K562 (cell line): ENCODE measurements around the gene TADA2A. TPM values are rescaled to one million over a fixed set of nuclear protein-coding genes. Genes with fewer than 3 reads are reported as not detected.

Experiments used
- C11orf30 ChIP-seq: fragments of 450-650 bp; IDR thresholded peaks from 2 replicates; pipeline ENCODE4 v1.6.1; 2016; ENCODE audit warnings: low read depth, mild to moderate bottlenecking
- CBX5 ChIP-seq: IDR thresholded peaks from 2 replicates; pipeline ENCODE4 v1.6.1; 2014; ENCODE audit warnings: low read depth, borderline replicate concordance
- ETV6 ChIP-seq, 3 experiments: fragments of 150-350 bp in 1 of 3; sonication (generic) in 1 of 3; formaldehyde crosslinking in 1 of 3; IDR thresholded peaks; 2 replicates each; pipeline versions ENCODE4 v1.6.1 to v1.8.0; 2014 to 2022; ENCODE audit warnings: borderline replicate concordance in 2 of 3, low read depth in 2 of 3, antibody characterized with exemption in 1 of 3, low read length in 1 of 3, mild to moderate bottlenecking in 1 of 3, missing genetic modification reagents in 1 of 3
- NCOA2 ChIP-seq, 2 experiments: fragments of 450-650 bp; IDR thresholded peaks; 2 replicates each; pipeline ENCODE4 v1.6.1; 2018; ENCODE audit warnings: mild to moderate bottlenecking in 2 of 2, moderate library complexity in 1 of 2; ENCODE audit not compliant: partially characterized antibody in 2 of 2
- PHF21A ChIP-seq: fragments of 450-650 bp; IDR thresholded peaks from 2 replicates; pipeline ENCODE4 v1.6.1; 2017; ENCODE audit warnings: low read depth, borderline replicate concordance
- PRMT5 ChIP-seq: sonication (generic); formaldehyde crosslinking; IDR thresholded peaks from 2 replicates; pipeline ENCODE4 v1.5.0; 2020; ENCODE audit warnings: missing genetic modification reagents
- RBM22 ChIP-seq: fragments of 200-400 bp; formaldehyde crosslinking; IDR thresholded peaks from 2 replicates; pipeline ENCODE4 v1.6.1; 2018; ENCODE audit warnings: low read length, low read depth; ENCODE audit not compliant: poor library complexity, severe bottlenecking
- SIRT6 ChIP-seq: IDR thresholded peaks from one replicate; pipeline ENCODE4 v1.6.1; 2012; ENCODE audit warnings: low read depth, mild to moderate bottlenecking, control low read depth, inconsistent platforms, low read length, moderate library complexity
- ZC3H11A ChIP-seq: IDR thresholded peaks from 2 replicates; pipeline ENCODE4 v1.6.1; 2012; ENCODE audit warnings: low read depth, low read length, improper control_type of control experiment
- ZFP30 ChIP-seq: fragments of 250-450 bp; sonication (Bioruptor Pico); IDR thresholded peaks from 2 replicates; pipeline ENCODE4 v1.8.0; 2022; ENCODE audit warnings: moderate library complexity, mild to moderate bottlenecking, inconsistent platforms, borderline replicate concordance
- ZNF282 ChIP-seq: sonication (generic); formaldehyde crosslinking; IDR thresholded peaks from 2 replicates; pipeline ENCODE4 v1.8.1; 2023; ENCODE audit warnings: missing genetic modification reagents
- polyA plus RNA-seq, 8 experiments: library from polyadenylated mRNA; depleted of rRNA in 4 of 8; stranded (reverse) in 5 of 8; unstranded in 3 of 8; fragments of >200 nt; fragmentation: Nextera tagmentation in 2 of 8; fragmentation: Illumina TruSeq in 1 of 8; extraction: Ambion mirVana in 2 of 8; extraction: Trizol in 1 of 8; gene quantifications; 2 replicates each; pipeline versions ENCODE4 v1.2.1 to v1.2.3, GENCODE V29; 2011 to 2014; ENCODE audit warnings: inconsistent platforms in 1 of 8, missing spikeins in 1 of 8
- total RNA-seq, 7 experiments: library from RNA; depleted of rRNA in 6 of 7; stranded (reverse); fragments of >200 nt in 6 of 7; fragmentation: Illumina TruSeq in 2 of 7; extraction: Trizol in 2 of 7; gene quantifications; 2 replicates each; pipeline versions ENCODE4 v1.2.1 to v1.2.3, GENCODE V29; 2011 to 2021; ENCODE audit warnings: low replicate concordance in 1 of 7
- TF ChIP-seq, protein P1 (sequence below), 2 experiments: fragments of 450-650 bp; formaldehyde crosslinking in 1 of 2; IDR thresholded peaks; 2 replicates each; pipeline versions ENCODE4 v1.4.0 to v1.6.1; 2014 to 2020; ENCODE audit warnings: mild to moderate bottlenecking in 2 of 2, borderline replicate concordance in 1 of 2, low read depth in 1 of 2
- TF ChIP-seq, protein P2 (sequence below): fragments of 450-650 bp; IDR thresholded peaks from 2 replicates; pipeline ENCODE4 v1.6.1; 2016; ENCODE audit warnings: missing biosample characterization, missing genetic modification characterization
- TF ChIP-seq, protein P3 (sequence below): fragments of 450-650 bp; IDR thresholded peaks from 2 replicates; pipeline ENCODE4 v1.6.1; 2017; ENCODE audit warnings: mild to moderate bottlenecking, moderate library complexity

Gene TADA2A
- total and polyA plus RNA-seq, 9 of the 15 experiments (the other 6 are each of a cell fraction or from before 2014, with no cell fraction given), result 13.8 to 37.7 (median 25.0) TPM

DNA sequence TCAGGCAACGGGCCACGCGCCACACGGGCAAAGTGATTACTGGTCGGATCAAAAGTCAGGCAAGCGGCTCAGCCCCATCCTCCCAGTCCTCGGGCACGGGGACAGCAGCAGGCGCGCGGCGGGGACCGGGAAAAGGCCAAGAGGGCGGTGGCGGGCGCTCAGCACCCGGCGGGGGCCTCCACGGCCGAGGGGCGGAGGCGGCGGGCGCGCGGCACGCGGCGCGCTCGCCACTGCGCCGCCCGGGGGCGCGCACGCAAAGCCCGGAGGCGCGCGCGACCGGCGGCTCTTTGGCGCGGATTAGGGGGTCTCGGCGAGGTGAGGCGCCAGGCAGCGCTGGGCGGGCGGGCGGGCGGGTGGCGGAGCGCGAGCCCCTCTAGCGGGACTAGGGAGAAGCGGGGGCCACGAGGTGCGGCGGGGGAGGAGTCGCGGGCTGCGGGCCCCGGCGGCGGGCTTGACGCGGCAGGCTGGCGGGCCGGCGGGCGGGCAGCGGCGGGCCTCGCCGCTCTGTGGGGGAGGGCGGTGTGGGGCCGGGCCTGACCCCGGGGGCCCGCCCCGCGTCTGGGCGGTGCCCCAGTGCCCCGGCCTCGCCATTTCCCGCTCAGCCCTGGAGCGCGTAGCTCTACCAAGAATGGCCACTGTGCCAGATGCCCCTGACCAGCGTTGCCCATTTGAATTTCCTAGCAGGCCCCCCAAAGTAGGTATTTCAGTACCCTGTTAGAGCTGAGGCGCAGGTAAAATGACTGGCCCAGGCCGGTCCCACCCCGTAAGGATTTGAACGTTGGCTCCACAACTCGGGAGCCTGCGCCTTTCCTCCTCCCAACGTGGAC lies at the start of gene TADA2A, which contains the start of gene ACACA (continued):
- TF ChIP-seq SIRT6, result no peak
- TF ChIP-seq ZFP30 (CRISPR knock-in tag), result no peak
- no peak for TF ChIP-seq ETV6 (IDR thresholded peaks at IDR 0.05; ENCODE audit: borderline replicate concordance in 1 of 2, low read depth in 2 of 2, low read length in 1 of 2)
- TF ChIP-seq ETV6 (CRISPR knock-in tag; IDR thresholded peaks at IDR 0.05; ENCODE audit: borderline replicate concordance), result no peak
- TF ChIP-seq, protein P1, sequence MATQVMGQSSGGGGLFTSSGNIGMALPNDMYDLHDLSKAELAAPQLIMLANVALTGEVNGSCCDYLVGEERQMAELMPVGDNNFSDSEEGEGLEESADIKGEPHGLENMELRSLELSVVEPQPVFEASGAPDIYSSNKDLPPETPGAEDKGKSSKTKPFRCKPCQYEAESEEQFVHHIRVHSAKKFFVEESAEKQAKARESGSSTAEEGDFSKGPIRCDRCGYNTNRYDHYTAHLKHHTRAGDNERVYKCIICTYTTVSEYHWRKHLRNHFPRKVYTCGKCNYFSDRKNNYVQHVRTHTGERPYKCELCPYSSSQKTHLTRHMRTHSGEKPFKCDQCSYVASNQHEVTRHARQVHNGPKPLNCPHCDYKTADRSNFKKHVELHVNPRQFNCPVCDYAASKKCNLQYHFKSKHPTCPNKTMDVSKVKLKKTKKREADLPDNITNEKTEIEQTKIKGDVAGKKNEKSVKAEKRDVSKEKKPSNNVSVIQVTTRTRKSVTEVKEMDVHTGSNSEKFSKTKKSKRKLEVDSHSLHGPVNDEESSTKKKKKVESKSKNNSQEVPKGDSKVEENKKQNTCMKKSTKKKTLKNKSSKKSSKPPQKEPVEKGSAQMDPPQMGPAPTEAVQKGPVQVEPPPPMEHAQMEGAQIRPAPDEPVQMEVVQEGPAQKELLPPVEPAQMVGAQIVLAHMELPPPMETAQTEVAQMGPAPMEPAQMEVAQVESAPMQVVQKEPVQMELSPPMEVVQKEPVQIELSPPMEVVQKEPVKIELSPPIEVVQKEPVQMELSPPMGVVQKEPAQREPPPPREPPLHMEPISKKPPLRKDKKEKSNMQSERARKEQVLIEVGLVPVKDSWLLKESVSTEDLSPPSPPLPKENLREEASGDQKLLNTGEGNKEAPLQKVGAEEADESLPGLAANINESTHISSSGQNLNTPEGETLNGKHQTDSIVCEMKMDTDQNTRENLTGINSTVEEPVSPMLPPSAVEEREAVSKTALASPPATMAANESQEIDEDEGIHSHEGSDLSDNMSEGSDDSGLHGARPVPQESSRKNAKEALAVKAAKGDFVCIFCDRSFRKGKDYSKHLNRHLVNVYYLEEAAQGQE (IDR thresholded peaks at IDR 0.05; ENCODE audit: borderline replicate concordance), result 0 out of 2 replicates have a peak, but pooled peaks have one; percentile 9
- TF ChIP-seq, protein P1 (CRISPR knock-in tag; IDR thresholded peaks at IDR 0.05; ENCODE audit: low read depth), result 0 out of 2 replicates have a peak, but pooled peaks have one; percentile 51
- TF ChIP-seq, protein P2, sequence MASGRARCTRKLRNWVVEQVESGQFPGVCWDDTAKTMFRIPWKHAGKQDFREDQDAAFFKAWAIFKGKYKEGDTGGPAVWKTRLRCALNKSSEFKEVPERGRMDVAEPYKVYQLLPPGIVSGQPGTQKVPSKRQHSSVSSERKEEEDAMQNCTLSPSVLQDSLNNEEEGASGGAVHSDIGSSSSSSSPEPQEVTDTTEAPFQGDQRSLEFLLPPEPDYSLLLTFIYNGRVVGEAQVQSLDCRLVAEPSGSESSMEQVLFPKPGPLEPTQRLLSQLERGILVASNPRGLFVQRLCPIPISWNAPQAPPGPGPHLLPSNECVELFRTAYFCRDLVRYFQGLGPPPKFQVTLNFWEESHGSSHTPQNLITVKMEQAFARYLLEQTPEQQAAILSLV (tag), result no peak
- TF ChIP-seq PHF21A, result no peak
- no peak for TF ChIP-seq CBX5
- TF ChIP-seq ZC3H11A, result no peak
- TF ChIP-seq RBM22, result no peak
- TF ChIP-seq C11orf30, result no peak
- TF ChIP-seq PRMT5 (CRISPR knock-in tag), result no peak
- no peak for TF ChIP-seq ZNF282
- TF ChIP-seq, protein P3, sequence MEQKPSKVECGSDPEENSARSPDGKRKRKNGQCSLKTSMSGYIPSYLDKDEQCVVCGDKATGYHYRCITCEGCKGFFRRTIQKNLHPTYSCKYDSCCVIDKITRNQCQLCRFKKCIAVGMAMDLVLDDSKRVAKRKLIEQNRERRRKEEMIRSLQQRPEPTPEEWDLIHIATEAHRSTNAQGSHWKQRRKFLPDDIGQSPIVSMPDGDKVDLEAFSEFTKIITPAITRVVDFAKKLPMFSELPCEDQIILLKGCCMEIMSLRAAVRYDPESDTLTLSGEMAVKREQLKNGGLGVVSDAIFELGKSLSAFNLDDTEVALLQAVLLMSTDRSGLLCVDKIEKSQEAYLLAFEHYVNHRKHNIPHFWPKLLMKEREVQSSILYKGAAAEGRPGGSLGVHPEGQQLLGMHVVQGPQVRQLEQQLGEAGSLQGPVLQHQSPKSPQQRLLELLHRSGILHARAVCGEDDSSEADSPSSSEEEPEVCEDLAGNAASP, result no peak
- TF ChIP-seq NCOA2 (IDR thresholded peaks at IDR 0.05; ENCODE audit: partially characterized antibody in 2 of 2), result no peak
